Sigmoid colon (tissue), 7 donors: ENCODE data around the gene DLGAP4. TPM values are rescaled to one million over a fixed set of nuclear protein-coding genes. Genes with fewer than 3 reads are reported as not detected.

Experiments
- DNase-seq: peaks from one replicate; pipeline ENCODE4 v3.0.0-alpha.2; 2019
- H3K27ac ChIP-seq, 4 donors: fragments of 200-600 bp; sonication (generic); one replicate each; pipeline ENCODE4 v1.5.1; 2016 to 2019; ENCODE audit warnings: mild to moderate bottlenecking in 1 of 4
- H3K27me3 ChIP-seq, 3 donors: fragments of 200-600 bp; sonication (generic); one replicate each; pipeline ENCODE4 v1.5.1; 2019; ENCODE audit warnings: mild to moderate bottlenecking in 1 of 3
- H3K36me3 ChIP-seq, 4 donors: fragments of 200-600 bp; sonication (generic); one replicate each; pipeline ENCODE4 v1.5.1; 2016 to 2019
- H3K4me1 ChIP-seq, 4 donors: fragments of 200-600 bp; sonication (generic); one replicate each; pipeline ENCODE4 v1.5.1; 2017 to 2019
- H3K4me3 ChIP-seq, 4 donors: fragments of 200-600 bp; sonication (generic); one replicate each; pipeline ENCODE4 v1.5.1; 2017 to 2019; ENCODE audit warnings: mild to moderate bottlenecking in 2 of 4, moderate library complexity in 1 of 4
- H3K9me3 ChIP-seq, 4 donors: fragments of 200-600 bp in 3 of 4; sonication (generic) in 3 of 4; one replicate each; pipeline versions ENCODE4 v1.5.1 to v1.6.1; 2013 to 2019
- EP300 ChIP-seq, 4 donors: sonication (generic); formaldehyde crosslinking; IDR thresholded peaks; one replicate each; pipeline ENCODE4 v1.6.1; 2017; ENCODE audit warnings: antibody characterized with exemption in 4 of 4
- POLR2A ChIP-seq, 2 donors: fragments of 450-650 bp; IDR thresholded peaks; one replicate each; pipeline ENCODE4 v1.6.1; 2016; ENCODE audit warnings: antibody characterized with exemption in 2 of 2, mild to moderate bottlenecking in 2 of 2, moderate library complexity in 2 of 2
- POLR2AphosphoS5 ChIP-seq, 4 donors: sonication (generic); formaldehyde crosslinking; IDR thresholded peaks; one replicate each; pipeline ENCODE4 v1.6.1; 2017; ENCODE audit warnings: antibody characterized with exemption in 4 of 4
- WGBS, 2 donors: extraction: QIAGEN DNeasy Blood & Tissue Kit; methylation state at CpG; one replicate each; pipeline ENCODE4 v1.1.7; 2013; 5-methylcytosine and 5-hydroxymethylcytosine counted together
- intact Hi-C: fragments of 100-400 bp; cut with DNase I; formaldehyde crosslinking; loops from one replicate; pipeline ENCODE4 v1.15.1; 2023
- polyA plus RNA-seq, 3 donors: library from polyadenylated mRNA; stranded (reverse); fragments of 200-250 nt; gene quantifications; one replicate each; pipeline ENCODE4 v1.2.3, GENCODE V29; 2013
- total RNA-seq, 4 donors: library from RNA; depleted of rRNA; stranded (reverse); fragments of >200 nt; gene quantifications; one replicate each; pipeline ENCODE4 v1.1.0, GENCODE V29; 2016
- TF ChIP-seq, protein P1 (sequence below), 4 experiments: fragments of 450-650 bp in 3 of 4; fragments of 200-600 bp in 1 of 4; IDR thresholded peaks; one replicate each; pipeline ENCODE4 v1.5.1; 2016 to 2019; ENCODE audit warnings: antibody characterized with exemption in 4 of 4, mild to moderate bottlenecking in 3 of 4, moderate library complexity in 2 of 4
- donor health status: healthy with polysubstance abuse.
- donor health status: Bipolar disorder and iron deficiency.
- donor health status: healthy.

The DLGAP4 gene
- total and polyA plus RNA-seq, 7 donors, result 21.0 to 60.7 (median 36.9) TPM

DNA sequence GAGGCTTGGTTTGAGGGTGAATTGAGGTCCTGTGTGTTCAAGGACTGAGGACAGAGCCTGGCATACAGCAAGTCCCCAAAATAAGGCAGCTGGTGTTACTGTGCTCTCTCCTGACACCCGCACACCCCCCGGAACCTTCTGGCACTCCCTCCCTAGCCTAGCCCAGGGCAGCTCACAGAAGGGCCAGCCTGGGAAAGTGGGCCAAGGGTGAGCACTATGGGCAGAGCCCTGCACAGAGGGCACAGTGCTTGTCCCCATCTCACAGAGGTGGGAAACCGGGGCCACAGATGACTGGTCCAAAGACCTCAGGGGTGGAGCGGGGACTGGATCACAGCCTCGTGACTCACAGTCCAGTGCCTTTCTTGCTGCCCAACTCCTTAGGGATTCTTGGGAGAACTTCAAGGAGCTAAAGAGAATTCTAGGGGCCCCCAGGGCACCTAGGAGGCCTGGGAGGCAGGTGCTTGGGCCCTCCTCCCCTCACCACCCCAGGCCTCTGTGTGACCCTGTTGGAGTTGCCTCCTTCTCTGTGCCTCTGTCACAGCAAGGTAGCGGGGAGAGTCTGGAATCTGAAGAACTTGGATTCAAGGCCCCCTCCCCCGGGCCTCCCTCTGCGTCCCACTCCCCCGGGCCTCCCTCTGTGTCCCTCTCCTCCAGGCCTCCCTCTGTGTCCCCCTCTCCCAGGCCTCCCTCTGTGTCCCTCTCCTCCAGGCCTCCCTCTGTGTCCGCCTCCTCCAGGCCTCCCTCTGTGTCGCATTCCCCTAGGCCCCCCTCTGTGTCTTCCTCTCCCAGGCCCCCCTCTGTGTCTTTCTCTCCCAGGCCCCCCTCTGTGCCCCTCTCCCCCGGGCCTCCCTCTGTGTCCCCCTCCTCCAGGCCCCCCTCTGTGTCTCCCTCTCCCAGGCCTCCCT, 13.5 kb downstream of the DLGAP4 start:
- intact Hi-C loops, result no loop called here
- H3K27me3 ChIP-seq, result peaks cover 0 to 17% (median 0%) of the 10 kb centered on the region in 3 donors
- no peak for TF ChIP-seq POLR2A (IDR thresholded peaks at IDR 0.05)
- TF ChIP-seq EP300 (IDR thresholded peaks at IDR 0.05), result no peak
- TF ChIP-seq, protein P1, sequence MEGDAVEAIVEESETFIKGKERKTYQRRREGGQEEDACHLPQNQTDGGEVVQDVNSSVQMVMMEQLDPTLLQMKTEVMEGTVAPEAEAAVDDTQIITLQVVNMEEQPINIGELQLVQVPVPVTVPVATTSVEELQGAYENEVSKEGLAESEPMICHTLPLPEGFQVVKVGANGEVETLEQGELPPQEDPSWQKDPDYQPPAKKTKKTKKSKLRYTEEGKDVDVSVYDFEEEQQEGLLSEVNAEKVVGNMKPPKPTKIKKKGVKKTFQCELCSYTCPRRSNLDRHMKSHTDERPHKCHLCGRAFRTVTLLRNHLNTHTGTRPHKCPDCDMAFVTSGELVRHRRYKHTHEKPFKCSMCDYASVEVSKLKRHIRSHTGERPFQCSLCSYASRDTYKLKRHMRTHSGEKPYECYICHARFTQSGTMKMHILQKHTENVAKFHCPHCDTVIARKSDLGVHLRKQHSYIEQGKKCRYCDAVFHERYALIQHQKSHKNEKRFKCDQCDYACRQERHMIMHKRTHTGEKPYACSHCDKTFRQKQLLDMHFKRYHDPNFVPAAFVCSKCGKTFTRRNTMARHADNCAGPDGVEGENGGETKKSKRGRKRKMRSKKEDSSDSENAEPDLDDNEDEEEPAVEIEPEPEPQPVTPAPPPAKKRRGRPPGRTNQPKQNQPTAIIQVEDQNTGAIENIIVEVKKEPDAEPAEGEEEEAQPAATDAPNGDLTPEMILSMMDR (IDR thresholded peaks at IDR 0.05), result no peak
- TF ChIP-seq POLR2AphosphoS5 (IDR thresholded peaks at IDR 0.05), result no peak
- H3K4me3 ChIP-seq, result no peak overlapping the region
- WGBS, 2 donors, result 66 to 77% methylated on average over 12 of the region's 12 CpGs
- H3K27ac ChIP-seq, result no peak overlapping the region
- no peak for DNase-seq
- no peaks in the 10 kb centered on the region for H3K9me3 ChIP-seq
- H3K36me3 ChIP-seq, result no peaks in the 10 kb centered on the region
- H3K4me1 ChIP-seq, result no peaks in the 10 kb centered on the region

DNA sequence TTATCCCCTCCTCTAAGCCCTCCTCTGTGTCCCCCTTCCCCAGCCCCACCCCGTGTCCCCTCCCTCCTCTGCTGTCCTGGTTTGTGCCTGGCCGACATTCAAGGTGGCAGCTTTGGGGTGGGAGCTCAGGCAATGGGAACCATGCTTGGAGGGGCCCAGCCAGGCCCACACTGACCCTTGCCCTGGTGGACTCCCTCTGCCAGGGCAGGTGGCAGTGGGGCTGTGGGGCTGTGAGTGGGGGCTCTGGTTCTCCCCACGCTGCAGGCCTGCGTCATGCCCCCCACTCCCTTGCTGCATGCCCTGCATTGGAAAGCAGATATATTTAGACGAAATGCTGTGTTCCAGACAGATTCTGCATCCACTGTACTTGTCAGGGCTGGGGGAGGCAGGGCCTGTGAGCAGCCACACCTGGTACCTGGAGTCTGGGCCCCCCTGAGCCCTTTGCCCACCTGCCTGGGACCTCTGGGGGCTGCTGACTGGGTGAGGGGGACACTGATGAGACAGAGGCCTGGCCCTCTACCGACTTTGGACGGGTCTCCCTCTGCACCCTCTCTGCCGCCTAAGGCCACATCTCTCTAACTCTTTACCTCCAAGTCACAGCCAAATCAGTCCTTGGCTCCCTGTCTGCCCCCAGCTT, 14.2 kb downstream of the DLGAP4 start:
- Histone ChIP-seq H3K27ac (no peak overlapping the region), H3K27me3 (peaks cover 0 to 17% (median 0%) of the 10 kb centered on the region in 3 donors), H3K9me3 (peaks cover 0 to 6% (median 0%) of the 10 kb centered on the region in 4 donors), H3K4me3 (no peak overlapping the region), H3K4me1 (no peaks in the 10 kb centered on the region), H3K36me3 (no peaks in the 10 kb centered on the region)
- intact Hi-C loops, result no loop called here
- no peak for DNase-seq
- WGBS, 2 donors, result 63 to 69% methylated on average over 8 of the region's 8 CpGs
- TF ChIP-seq POLR2AphosphoS5 (IDR thresholded peaks at IDR 0.05) (no peak), EP300 (IDR thresholded peaks at IDR 0.05) (no peak), POLR2A (IDR thresholded peaks at IDR 0.05) (no peak)
- TF ChIP-seq, protein P1 (IDR thresholded peaks at IDR 0.05), result no peak

DNA sequence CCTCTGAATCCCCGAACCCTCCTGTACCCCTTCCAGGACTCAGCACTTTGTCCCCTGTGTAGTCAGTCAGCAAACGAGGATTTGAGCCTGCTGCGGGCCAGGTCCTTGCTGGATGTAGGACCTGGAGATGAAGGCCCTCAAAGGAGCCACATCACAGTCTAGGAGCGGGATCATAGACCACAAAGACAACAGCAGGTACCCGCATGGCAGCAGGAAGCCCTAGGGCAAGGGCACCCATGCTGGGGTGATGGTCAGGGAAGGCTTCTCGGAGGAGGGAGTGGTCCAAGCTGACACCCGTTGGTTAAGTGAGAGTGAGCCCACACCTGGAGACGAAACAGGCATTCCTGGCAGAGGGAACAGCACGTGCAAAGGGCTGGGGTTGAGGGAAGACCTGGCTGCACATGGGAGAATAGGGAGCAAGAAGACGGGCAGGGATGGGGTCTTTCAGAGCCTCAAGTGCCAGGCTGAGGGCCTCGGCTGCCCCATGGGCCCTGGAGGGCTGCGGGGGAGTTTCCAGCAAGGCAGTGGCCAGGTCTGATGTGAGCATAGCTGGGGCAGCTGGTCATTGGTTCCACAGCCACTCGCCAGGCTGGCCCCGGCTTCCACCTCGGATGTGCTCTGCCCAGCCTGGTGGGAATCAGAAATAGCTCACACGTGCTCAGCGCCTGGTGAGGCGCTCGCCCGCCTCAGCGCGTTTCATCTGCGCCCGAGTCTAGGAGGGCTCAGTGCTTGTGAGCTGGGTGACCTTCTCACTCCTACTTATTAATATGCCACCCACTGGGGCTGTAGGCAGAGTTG, 15.0 kb downstream of the DLGAP4 start:
- no peak overlapping the region for H3K27ac ChIP-seq
- intact Hi-C loops, result no loop called here
- WGBS, 2 donors, result 81 to 84% methylated on average over 24 of the region's 24 CpGs
- no peak overlapping the region for H3K4me3 ChIP-seq
- DNase-seq, result no peak
- peaks cover 0 to 11% (median 0%) of the 10 kb centered on the region in 4 donors for H3K9me3 ChIP-seq
- H3K27me3 ChIP-seq, result peaks cover 0 to 17% (median 0%) of the 10 kb centered on the region in 3 donors
- no peaks in the 10 kb centered on the region for H3K36me3 ChIP-seq
- TF ChIP-seq, protein P1 (IDR thresholded peaks at IDR 0.05), result no peak
- no peak for TF ChIP-seq POLR2AphosphoS5 (IDR thresholded peaks at IDR 0.05)
- no peak for TF ChIP-seq POLR2A (IDR thresholded peaks at IDR 0.05)
- no peak for TF ChIP-seq EP300 (IDR thresholded peaks at IDR 0.05)
- H3K4me1 ChIP-seq, result no peaks in the 10 kb centered on the region

DNA sequence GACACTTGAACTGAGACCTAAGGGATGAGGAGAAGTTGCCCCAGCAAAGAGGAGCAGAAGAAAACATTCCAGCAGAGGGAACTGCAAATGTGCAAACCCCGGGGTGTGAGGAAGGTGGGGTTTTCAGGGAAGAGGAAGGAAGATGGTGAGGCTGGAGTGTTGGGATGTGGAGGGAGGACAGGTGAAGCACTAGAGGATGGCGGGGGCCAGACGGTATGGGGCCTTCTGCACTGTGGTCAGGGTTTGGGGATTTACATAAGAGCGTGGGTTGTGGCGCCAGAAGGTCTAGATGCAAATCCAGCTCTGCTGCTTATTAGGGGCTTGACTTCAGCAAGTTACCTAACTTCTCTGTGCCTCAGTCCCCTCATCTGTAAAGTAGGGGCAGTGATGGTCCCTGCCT, 16.0 kb downstream of the DLGAP4 start:
- H3K27ac ChIP-seq, result no peak overlapping the region
- peaks cover 0 to 17% (median 0%) of the 10 kb centered on the region in 3 donors for H3K27me3 ChIP-seq
- WGBS, 2 donors, result 62 to 69% methylated on average over 5 of the region's 5 CpGs
- H3K4me3 ChIP-seq, result no peak overlapping the region
- DNase-seq, result no peak
- H3K36me3 ChIP-seq, result no peaks in the 10 kb centered on the region
- no peaks in the 10 kb centered on the region for H3K4me1 ChIP-seq
- intact Hi-C loops, result no loop called here
- TF ChIP-seq POLR2A (IDR thresholded peaks at IDR 0.05), result no peak
- TF ChIP-seq, protein P1 (IDR thresholded peaks at IDR 0.05), result no peak
- no peak for TF ChIP-seq POLR2AphosphoS5 (IDR thresholded peaks at IDR 0.05)
- TF ChIP-seq EP300 (IDR thresholded peaks at IDR 0.05), result no peak
- peaks cover 0 to 11% (median 0%) of the 10 kb centered on the region in 4 donors for H3K9me3 ChIP-seq
